CD14-positive monocyte (primary cell): ENCODE data around the gene TOM1L2. TPM values are rescaled to one million over a fixed set of nuclear protein-coding genes. Genes with fewer than 3 reads are reported as not detected.

ENCODE experiments used
- DNase-seq, 3 donors: peaks; one replicate each; pipeline ENCODE4 v3.0.0-alpha.2; 2011 to 2022
- H2AFZ ChIP-seq: 2 replicates; pipeline ENCODE4 v1.6.0; 2012; ENCODE audit warnings: mild to moderate bottlenecking, low read depth, low read length, inconsistent platforms; ENCODE audit not compliant: insufficient read depth, poor library complexity, severe bottlenecking
- H3K27ac ChIP-seq, 2 donors: 1 replicate in 1 of 2; 2 replicates in 1 of 2; pipeline ENCODE4 v1.5.1; 2012 to 2013; ENCODE audit warnings: low read length in 2 of 2, control low read depth in 1 of 2, inconsistent platforms in 1 of 2, low read depth in 1 of 2, mild to moderate bottlenecking in 1 of 2
- H3K27me3 ChIP-seq, 2 donors: one replicate each; pipeline versions ENCODE4 v1.6.0 to v1.6.1; 2011 to 2013; ENCODE audit warnings: low read length in 2 of 2; ENCODE audit not compliant: control insufficient read depth in 2 of 2, insufficient read depth in 2 of 2
- H3K36me3 ChIP-seq, 2 donors: replicated peaks in 1 of 2; 1 replicate in 1 of 2; 2 replicates in 1 of 2; pipeline versions ENCODE4 v1.5.1 to v1.6.1; 2012 to 2013; ENCODE audit warnings: low read length in 2 of 2, control low read depth in 1 of 2, inconsistent platforms in 1 of 2, mild to moderate bottlenecking in 1 of 2; ENCODE audit not compliant: insufficient read depth in 2 of 2, control insufficient read depth in 1 of 2
- H3K4me1 ChIP-seq, 2 donors: 1 replicate in 1 of 2; 2 replicates in 1 of 2; pipeline versions ENCODE4 v1.5.1 to v1.6.1; 2012 to 2013; ENCODE audit warnings: low read length in 2 of 2, control low read depth in 1 of 2, inconsistent platforms in 1 of 2, mild to moderate bottlenecking in 1 of 2, moderate library complexity in 1 of 2; ENCODE audit not compliant: insufficient read depth in 2 of 2, control insufficient read depth in 1 of 2
- H3K4me2 ChIP-seq: replicated peaks from 2 replicates; pipeline ENCODE3; 2012; ENCODE audit warnings: low read length, moderate library complexity, mild to moderate bottlenecking; ENCODE audit not compliant: poor library complexity, severe bottlenecking; ENCODE audit errors: extremely low read depth
- H3K4me3 ChIP-seq, 3 experiments: fragments of 200-600 bp in 1 of 3; sonication (generic) in 1 of 3; replicated peaks in 1 of 3; 1 replicate in 2 of 3; 2 replicates in 1 of 3; pipeline ENCODE4 v1.5.1; 2011 to 2013; ENCODE audit warnings: low read length in 3 of 3, mild to moderate bottlenecking in 3 of 3, control low read depth in 2 of 3, low read depth in 2 of 3, inconsistent platforms in 1 of 3, moderate library complexity in 1 of 3
- H3K79me2 ChIP-seq: 2 replicates; pipeline ENCODE4 v1.6.0; 2012; ENCODE audit warnings: mild to moderate bottlenecking, control low read depth, inconsistent platforms, low read length, moderate library complexity; ENCODE audit not compliant: insufficient read depth
- H3K9ac ChIP-seq: 2 replicates; pipeline ENCODE4 v1.6.0; 2017; ENCODE audit warnings: low read length, mild to moderate bottlenecking; ENCODE audit not compliant: insufficient read depth, poor library complexity, severe bottlenecking
- H3K9me3 ChIP-seq, 2 donors: replicated peaks in 1 of 2; 1 replicate in 1 of 2; 2 replicates in 1 of 2; pipeline versions ENCODE4 v1.5.1 to v1.6.1; 2012 to 2013; ENCODE audit warnings: low read length in 2 of 2, control low read depth in 1 of 2; ENCODE audit not compliant: control insufficient read depth in 1 of 2, insufficient read depth in 1 of 2
- H4K20me1 ChIP-seq: 2 replicates; pipeline ENCODE4 v1.6.0; 2012; ENCODE audit warnings: mild to moderate bottlenecking, low read length, control low read depth, moderate library complexity; ENCODE audit not compliant: insufficient read depth
- H3K27ac Mint-ChIP-seq, 7 donors: one replicate each; pipeline ENCODE4 v1.8.0; 2020; ENCODE audit warnings: mild to moderate bottlenecking in 7 of 7, mixed read lengths in 7 of 7, moderate library complexity in 6 of 7, inconsistent platforms in 2 of 7
- H3K27me3 Mint-ChIP-seq, 3 donors: one replicate each; pipeline ENCODE4 v1.8.0; 2021 to 2022; ENCODE audit warnings: low read depth in 3 of 3, mild to moderate bottlenecking in 3 of 3, mixed read lengths in 3 of 3, moderate library complexity in 3 of 3, inconsistent platforms in 1 of 3
- H3K36me3 Mint-ChIP-seq, 2 donors: one replicate each; pipeline ENCODE4 v1.8.0; 2020; ENCODE audit warnings: mixed read lengths in 2 of 2, inconsistent platforms in 1 of 2, mild to moderate bottlenecking in 1 of 2
- H3K4me1 Mint-ChIP-seq: one replicate; pipeline ENCODE4 v1.8.0; 2020; ENCODE audit warnings: mild to moderate bottlenecking, mixed read lengths
- H3K4me3 Mint-ChIP-seq, 2 donors: one replicate each; pipeline ENCODE4 v1.8.0; 2020; ENCODE audit warnings: mild to moderate bottlenecking in 2 of 2, mixed read lengths in 2 of 2, moderate library complexity in 1 of 2
- H3K9me3 Mint-ChIP-seq, 7 donors: one replicate each; pipeline ENCODE4 v1.8.0; 2020 to 2022; ENCODE audit warnings: mixed read lengths in 7 of 7, mild to moderate bottlenecking in 6 of 7, moderate library complexity in 6 of 7, inconsistent platforms in 2 of 7
- CTCF ChIP-seq: fragments of 200-600 bp; IDR thresholded peaks from one replicate; pipeline ENCODE4 v1.8.0; 2022; ENCODE audit warnings: antibody characterized with exemption, mild to moderate bottlenecking
- WGBS: methylation state at CpG from one replicate; pipeline ENCODE4 v1.1.5; 2013; ENCODE audit warnings: missing lambda C conversion rate; ENCODE audit not compliant: insufficient coverage; 5-methylcytosine and 5-hydroxymethylcytosine counted together
- intact Hi-C, 2 donors: fragments of 100-400 bp; cut with micrococcal nuclease; formaldehyde crosslinking; loops; one replicate each; pipeline versions ENCODE4 v1.15.0 to v1.15.1; 2023
- polyA plus RNA-seq, 3 donors: library from polyadenylated mRNA; depleted of rRNA in 1 of 3; unstranded in 2 of 3; stranded (reverse) in 1 of 3; fragments of 300-500 nt in 2 of 3; fragments of >200 nt in 1 of 3; fragmentation: Illumina TruSeq in 2 of 3; gene quantifications; 1 replicate in 2 of 3; 2 replicates in 1 of 3; pipeline ENCODE4 v1.2.3, GENCODE V29; 2012 to 2021

Gene TOM1L2
- polyA plus RNA-seq, 3 donors = 1.7 to 28.2 (median 2.8) TPM

- peaks cover 76 to 79% of the 10 kb centered on the region in 2 donors for H3K36me3 Mint-ChIP-seq
- Histone ChIP-seq H3K9ac (no peak overlapping the region), H3K36me3 (peaks cover 61 to 92% of the 10 kb centered on the region in 2 donors), H3K79me2 (no peaks in the 10 kb centered on the region), H3K9me3 (no peaks in the 10 kb centered on the region), H3K27me3 (no peaks in the 10 kb centered on the region), H3K4me1 (no peaks in the 10 kb centered on the region), H3K27ac (no peak overlapping the region), H3K4me3 (no peak overlapping the region), H3K4me2 (no peak overlapping the region), H4K20me1 (no peaks in the 10 kb centered on the region), H2AFZ (no peak overlapping the region)
- no peaks in the 10 kb centered on the region for H3K4me1 Mint-ChIP-seq
- no peaks in the 10 kb centered on the region for H3K9me3 Mint-ChIP-seq
- no peak for DNase-seq
- 100% methylated on average over 2 of the region's 3 CpGs for WGBS
- no peak overlapping the region for H3K27ac Mint-ChIP-seq
- intact Hi-C loops = no loop called here
- H3K27me3 Mint-ChIP-seq = no peaks in the 10 kb centered on the region
- no peak for TF ChIP-seq CTCF
- H3K4me3 Mint-ChIP-seq = no peak overlapping the region
Measured at GRCh38 chr17:17883801-17884200, 88.4 kb downstream of the TOM1L2 start.

GRCh38 chr17:17882082-17882581 lies 90.1 kb downstream of the TOM1L2 start:
- intact Hi-C loops = no loop called here
- Histone ChIP-seq H4K20me1 (no peaks in the 10 kb centered on the region), H3K27me3 (no peaks in the 10 kb centered on the region), H3K36me3 (peaks cover 73 to 94% of the 10 kb centered on the region in 2 donors), H3K4me1 (no peaks in the 10 kb centered on the region), H3K9ac (no peak overlapping the region), H3K4me2 (no peak overlapping the region), H3K4me3 (no peak overlapping the region), H3K9me3 (no peaks in the 10 kb centered on the region), H2AFZ (no peak overlapping the region), H3K27ac (no peak overlapping the region), H3K79me2 (no peaks in the 10 kb centered on the region)
- no peak for DNase-seq
- no peaks in the 10 kb centered on the region for H3K4me1 Mint-ChIP-seq
- no peaks in the 10 kb centered on the region for H3K9me3 Mint-ChIP-seq
- no peak overlapping the region for H3K27ac Mint-ChIP-seq
- H3K4me3 Mint-ChIP-seq = no peak overlapping the region
- no peaks in the 10 kb centered on the region for H3K27me3 Mint-ChIP-seq
- H3K36me3 Mint-ChIP-seq = peaks cover 81 to 89% of the 10 kb centered on the region in 2 donors
- WGBS = 90% methylated on average over 7 of the region's 8 CpGs
- no peak for TF ChIP-seq CTCF
